ENCODE measurements around the gene SYCE3.

SYCE3 gene

DNA sequence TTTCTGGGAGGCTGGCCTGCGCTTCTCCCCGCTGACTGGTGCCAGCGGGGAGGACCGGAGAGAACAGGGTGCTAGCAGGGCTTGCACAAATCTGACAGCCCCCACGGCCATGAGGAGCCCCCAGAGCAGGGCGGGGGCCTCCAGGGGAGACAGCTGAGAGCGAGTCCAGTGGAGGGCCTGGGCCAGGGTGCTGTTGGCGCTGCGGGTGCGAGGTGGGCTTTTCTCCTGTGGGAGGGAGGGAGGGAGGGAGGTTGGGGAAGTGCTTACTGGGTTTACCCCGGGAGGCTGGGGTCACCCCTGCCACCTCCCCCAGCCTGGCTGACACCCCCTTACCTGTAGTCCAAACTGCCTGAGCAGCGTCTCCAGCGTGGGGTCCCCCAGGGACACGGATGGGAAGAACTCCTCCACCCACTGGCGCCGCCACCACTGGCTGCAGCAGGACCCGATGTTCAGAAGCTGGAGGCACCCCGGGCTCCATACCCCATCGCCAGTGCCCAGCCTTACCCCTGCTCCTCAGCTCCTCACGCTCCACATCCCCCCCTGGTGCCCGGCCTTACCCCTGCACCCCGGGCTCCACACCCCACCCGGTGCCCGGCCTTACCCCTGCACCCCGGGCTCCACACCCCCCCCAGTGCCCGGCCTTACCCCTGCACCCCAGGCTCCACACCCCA lies 59.1 kb downstream of the SYCE3 start:
- DNase-seq (ENCODE audit: low spot score), result no peak
- TF ChIP-seq, protein P1, sequence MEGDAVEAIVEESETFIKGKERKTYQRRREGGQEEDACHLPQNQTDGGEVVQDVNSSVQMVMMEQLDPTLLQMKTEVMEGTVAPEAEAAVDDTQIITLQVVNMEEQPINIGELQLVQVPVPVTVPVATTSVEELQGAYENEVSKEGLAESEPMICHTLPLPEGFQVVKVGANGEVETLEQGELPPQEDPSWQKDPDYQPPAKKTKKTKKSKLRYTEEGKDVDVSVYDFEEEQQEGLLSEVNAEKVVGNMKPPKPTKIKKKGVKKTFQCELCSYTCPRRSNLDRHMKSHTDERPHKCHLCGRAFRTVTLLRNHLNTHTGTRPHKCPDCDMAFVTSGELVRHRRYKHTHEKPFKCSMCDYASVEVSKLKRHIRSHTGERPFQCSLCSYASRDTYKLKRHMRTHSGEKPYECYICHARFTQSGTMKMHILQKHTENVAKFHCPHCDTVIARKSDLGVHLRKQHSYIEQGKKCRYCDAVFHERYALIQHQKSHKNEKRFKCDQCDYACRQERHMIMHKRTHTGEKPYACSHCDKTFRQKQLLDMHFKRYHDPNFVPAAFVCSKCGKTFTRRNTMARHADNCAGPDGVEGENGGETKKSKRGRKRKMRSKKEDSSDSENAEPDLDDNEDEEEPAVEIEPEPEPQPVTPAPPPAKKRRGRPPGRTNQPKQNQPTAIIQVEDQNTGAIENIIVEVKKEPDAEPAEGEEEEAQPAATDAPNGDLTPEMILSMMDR (IDR thresholded peaks at IDR 0.05; ENCODE audit: extremely low read depth, missing control alignments), result no peak

DNA sequence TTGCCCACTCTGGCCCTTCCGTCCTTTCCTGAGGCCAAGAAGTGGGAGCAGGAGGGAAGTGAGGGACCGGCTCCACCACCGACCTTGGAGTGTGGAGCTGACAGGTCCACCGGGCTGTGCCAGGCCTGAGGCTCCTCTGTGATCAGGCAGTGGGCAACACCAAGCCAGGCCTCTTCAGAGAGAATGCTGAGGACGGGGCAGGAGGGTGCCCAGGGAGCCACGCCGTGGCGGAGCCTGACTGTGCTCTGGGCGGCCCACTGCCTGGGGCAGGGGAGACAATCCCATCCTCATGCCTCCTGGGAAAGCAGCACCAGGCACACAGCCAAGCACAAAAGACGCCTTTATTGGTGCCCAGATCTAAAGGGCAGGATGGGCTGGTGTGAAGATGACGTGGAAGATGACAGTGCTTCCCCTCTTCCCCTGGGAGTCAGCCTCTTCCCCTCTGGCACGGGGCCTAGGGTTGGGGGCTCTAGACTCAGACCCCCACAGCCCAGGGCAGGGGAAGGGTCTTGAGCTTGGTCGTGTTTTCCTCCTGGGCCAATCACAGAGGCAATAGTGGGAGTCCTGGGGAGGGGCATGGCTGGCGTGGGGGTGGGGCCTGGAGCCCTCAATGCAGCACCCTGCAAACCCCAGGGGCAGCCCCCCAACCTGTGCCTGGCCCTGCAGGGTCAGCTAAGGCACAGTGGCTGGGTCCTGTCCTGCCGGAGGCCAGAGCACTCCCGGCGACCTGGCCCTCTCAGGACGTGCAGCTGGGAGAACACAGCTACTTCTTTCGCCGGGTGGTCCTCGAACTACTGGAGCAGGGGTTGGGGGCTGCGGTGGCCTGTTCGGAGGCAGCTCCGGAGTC lies 59.9 kb downstream of the SYCE3 start:
- TF ChIP-seq, protein P1 (IDR thresholded peaks at IDR 0.05; ENCODE audit: extremely low read depth, missing control alignments), result no peak
- DNase-seq (ENCODE audit: low spot score), result no peak

DNA sequence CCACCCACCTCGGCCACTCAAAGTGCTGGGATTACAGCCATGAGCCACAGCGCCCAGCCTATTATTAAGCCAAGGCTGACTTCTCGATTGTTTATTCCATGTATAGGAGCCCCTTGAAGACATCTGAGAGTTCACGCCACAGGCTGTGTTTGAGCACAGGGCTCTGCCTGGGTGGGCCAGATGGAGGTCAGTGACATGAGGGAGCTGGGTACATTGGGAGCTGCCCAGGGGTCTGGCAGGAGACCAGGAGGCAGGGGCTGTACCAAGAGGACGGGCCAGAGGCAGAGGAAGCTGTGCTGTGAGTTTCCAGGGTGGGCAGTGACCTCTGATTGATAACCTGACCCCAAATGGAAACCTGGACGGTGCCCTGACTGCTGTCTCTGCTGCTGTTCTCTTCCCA lies 60.6 kb downstream of the SYCE3 start:
- TF ChIP-seq, protein P1 (IDR thresholded peaks at IDR 0.05; ENCODE audit: extremely low read depth, missing control alignments), result no peak

More for the DNA sequence above, 60.6 kb downstream of the SYCE3 start:
- DNase-seq (ENCODE audit: low spot score), result no peak

Measured in GM20000 (cell line).